Activated CD8-positive, alpha-beta memory T cell treated with anti-CD3 and anti-CD28 coated beads for 36 hours (primary cell): Measurements from ENCODE around the gene LCA5. TPM values are rescaled to one million over a fixed set of nuclear protein-coding genes. Genes with fewer than 3 reads are reported as not detected.
"Not testable (repeated sequence)": the region's sequence is repeated elsewhere in the genome, so short reads cannot be mapped to it uniquely, and the experiment has no call there.

ENCODE experiments used
- CTCF ChIA-PET: fragments of 350-600 bp; sonication (Branson Sonifier 250); formaldehyde crosslinking; loops from one replicate; lab custom pipeline; 2021; ENCODE audit warnings: antibody characterized with exemption; lab: Charles Lee
- POLR2A ChIA-PET: fragments of 350-600 bp; sonication (Branson Sonifier 250); formaldehyde crosslinking; loops from one replicate; lab custom pipeline; 2021; ENCODE audit warnings: antibody characterized with exemption; lab: Charles Lee
- total RNA-seq, 2 experiments: library from RNA; stranded (reverse); gene quantifications; one replicate each; pipeline ENCODE4 v1.2.3, GENCODE V29; 2021

Gene LCA5
- total RNA-seq = under 1 TPM; 0.06 to 0.08 TPM

GRCh38 chr6:79536954-79537747 lies at the start of gene LCA5:
Gene LCA5, minus strand, starts transcription at chr6:79537430. Its CDS starts 18,536 bp downstream, at chr6:79518894.
- CTCF ChIA-PET = interaction anchor here (0.6 kb wide), 1 partner anchor 362 kb away, joined by 3 read pairs; no protein-coding TSS in a partner anchor
- POLR2A ChIA-PET = no interaction called here

- CTCF ChIA-PET = interaction anchor here (0.6 kb wide), 1 partner anchor 41 kb away, joined by 3 read pairs; no protein-coding TSS in a partner anchor
- POLR2A ChIA-PET = no interaction called here
Observed at GRCh38 chr6:79586548-79586947, 49.3 kb upstream of the LCA5 start.

GRCh38 chr6:79584332-79584731 lies 47.1 kb upstream of the LCA5 start:
- ChIA-PET POLR2A (no interaction called here), CTCF (no interaction called here)

- CTCF ChIA-PET, POLR2A ChIA-PET: not testable (repeated sequence)
Observed at GRCh38 chr6:79577926-79578325, 40.7 kb upstream of the LCA5 start.

- CTCF ChIA-PET = no interaction called here
- POLR2A ChIA-PET = no interaction called here
Observed at GRCh38 chr6:79574630-79575225, 37.5 kb upstream of the LCA5 start.

GRCh38 chr6:79574174-79574573 lies 36.9 kb upstream of the LCA5 start:
- ChIA-PET POLR2A (no interaction called here), CTCF (no interaction called here)

- ChIA-PET POLR2A (interaction anchor here (0.5 kb wide), 1 partner anchor 299 kb away, joined by 3 read pairs; no protein-coding TSS in a partner anchor), CTCF (interaction anchor here (1.0 kb wide), 1 partner anchor 20 kb away, joined by 3 read pairs; no protein-coding TSS in a partner anchor)
Observed at GRCh38 chr6:79571030-79571367, 33.8 kb upstream of the LCA5 start.

- CTCF ChIA-PET = interaction anchor here (1.0 kb wide), 1 partner anchor 19 kb away, joined by 3 read pairs; no protein-coding TSS in a partner anchor
- POLR2A ChIA-PET = interaction anchor here (0.5 kb wide), 1 partner anchor 299 kb away, joined by 3 read pairs; no protein-coding TSS in a partner anchor
Observed at GRCh38 chr6:79570129-79571029, 33.1 kb upstream of the LCA5 start.

GRCh38 chr6:79568996-79569395 lies 31.8 kb upstream of the LCA5 start:
- ChIA-PET CTCF (no interaction called here), POLR2A (no interaction called here)

- POLR2A ChIA-PET = no interaction called here
Observed at GRCh38 chr6:79564636-79565035, 27.4 kb upstream of the LCA5 start.

GRCh38 chr6:79559706-79560105 lies 22.5 kb upstream of the LCA5 start:
- CTCF ChIA-PET = no interaction called here

More at GRCh38 chr6:79564636-79565035, 27.4 kb upstream of the LCA5 start:
- CTCF ChIA-PET = no interaction called here

GRCh38 chr6:79557673-79558467 lies 20.6 kb upstream of the LCA5 start:
- POLR2A ChIA-PET = no interaction called here
- CTCF ChIA-PET = no interaction called here

More at GRCh38 chr6:79559706-79560105, 22.5 kb upstream of the LCA5 start:
- POLR2A ChIA-PET = no interaction called here

GRCh38 chr6:79554305-79554704 lies 17.1 kb upstream of the LCA5 start:
- ChIA-PET CTCF (no interaction called here), POLR2A (no interaction called here)

- CTCF ChIA-PET = interaction anchor here (1.5 kb wide), 1 partner anchor 19 kb away, joined by 3 read pairs; no protein-coding TSS in a partner anchor
- POLR2A ChIA-PET = no interaction called here
Observed at GRCh38 chr6:79551401-79551800, 14.2 kb upstream of the LCA5 start.

- ChIA-PET POLR2A (no interaction called here), CTCF (no interaction called here)
Observed at GRCh38 chr6:79548304-79548703, 11.1 kb upstream of the LCA5 start.

- CTCF ChIA-PET = no interaction called here
- POLR2A ChIA-PET = no interaction called here
Observed at GRCh38 chr6:79546186-79546585, 9.0 kb upstream of the LCA5 start.

- CTCF ChIA-PET = interaction anchor here (0.5 kb wide), 1 partner anchor 41 kb away, joined by 3 read pairs; no protein-coding TSS in a partner anchor
- POLR2A ChIA-PET = no interaction called here
Observed at GRCh38 chr6:79544939-79545450, 7.8 kb upstream of the LCA5 start.

GRCh38 chr6:79544299-79544927 lies 7.2 kb upstream of the LCA5 start:
- POLR2A ChIA-PET = no interaction called here

More at GRCh38 chr6:79544299-79544927, 7.2 kb upstream of the LCA5 start:
- CTCF ChIA-PET = interaction anchor here (0.6 kb wide), 1 partner anchor 208 kb away, joined by 3 read pairs; no protein-coding TSS in a partner anchor
